ENCODE data around the gene HAUS2.

HAUS2 gene

GRCh38 chr15:42612367-42612912 is 63.8 kb downstream of the HAUS2 start:
- no peak for TF ChIP-seq CTCF (IDR thresholded peaks at IDR 0.05; ENCODE audit: low read depth, low read length)
- no peak overlapping the region for H3K4me3 ChIP-seq (ENCODE audit: low read depth, low read length)

GRCh38 chr15:42616107-42616506 is 67.5 kb downstream of the HAUS2 start:
- TF ChIP-seq CTCF (IDR thresholded peaks at IDR 0.05; ENCODE audit: low read depth, low read length): no peak

More at GRCh38 chr15:42616107-42616506, 67.5 kb downstream of the HAUS2 start:
- no peak overlapping the region for H3K4me3 ChIP-seq (ENCODE audit: low read depth, low read length)
